K562 (cell line): ENCODE data around the gene UBXN2A. TPM values are rescaled to one million over a fixed set of nuclear protein-coding genes. Genes with fewer than 3 reads are reported as not detected.
A peak's percentile ranks its signal among the peaks of the same experiment; 100 is the strongest.

Source experiments
- ASH1L ChIP-seq: fragments of 450-650 bp; IDR thresholded peaks from 2 replicates; pipeline ENCODE4 v1.6.1; 2018; ENCODE audit warnings: borderline replicate concordance, mild to moderate bottlenecking, low read depth; ENCODE audit not compliant: partially characterized antibody
- CBX1 ChIP-seq: sonication (generic); IDR thresholded peaks from 2 replicates; pipeline ENCODE4 v1.6.1; 2016; ENCODE audit warnings: antibody characterized with exemption, low read depth, mild to moderate bottlenecking
- CREM ChIP-seq: IDR thresholded peaks from 2 replicates; pipeline ENCODE4 v1.6.1; 2014; ENCODE audit warnings: antibody characterized with exemption, low read depth
- FOXA1 ChIP-seq: fragments of 450-650 bp; IDR thresholded peaks from 2 replicates; pipeline ENCODE4 v1.6.1; 2016; ENCODE audit warnings: mild to moderate bottlenecking, borderline replicate concordance
- HNRNPLL ChIP-seq: fragments of 200-400 bp; formaldehyde crosslinking; IDR thresholded peaks from 2 replicates; pipeline ENCODE4 v1.6.1; 2017; ENCODE audit warnings: low read length, low read depth, mild to moderate bottlenecking; ENCODE audit not compliant: poor library complexity, severe bottlenecking
- JUND ChIP-seq, 2 experiments: IDR thresholded peaks; 2 replicates in 1 of 2; 3 replicates in 1 of 2; pipeline ENCODE4 v1.6.1; 2011; ENCODE audit warnings: borderline replicate concordance in 2 of 2, low read depth in 2 of 2, low read length in 2 of 2, improper control_type of control experiment in 1 of 2, missing biosample characterization in 1 of 2, missing genetic modification characterization in 1 of 2, missing genetic modification reagents in 1 of 2
- KLF13 ChIP-seq: fragments of 450-650 bp; IDR thresholded peaks from 2 replicates; pipeline ENCODE4 v1.6.1; 2016; ENCODE audit warnings: missing genetic modification characterization, low read depth, mild to moderate bottlenecking, missing compliant biosample characterization, moderate library complexity, borderline replicate concordance
- NR1H2 ChIP-seq: sonication (generic); formaldehyde crosslinking; IDR thresholded peaks from 2 replicates; pipeline ENCODE4 v1.4.0; 2020; ENCODE audit warnings: mild to moderate bottlenecking, missing genetic modification reagents
- RBM22 ChIP-seq: fragments of 200-400 bp; formaldehyde crosslinking; IDR thresholded peaks from 2 replicates; pipeline ENCODE4 v1.6.1; 2018; ENCODE audit warnings: low read length, low read depth; ENCODE audit not compliant: poor library complexity, severe bottlenecking
- RFX1 ChIP-seq: fragments of 450-650 bp; IDR thresholded peaks from 2 replicates; pipeline ENCODE4 v1.6.1; 2016; ENCODE audit warnings: mild to moderate bottlenecking, moderate library complexity
- RFX7 ChIP-seq: fragments of 250-450 bp; sonication (Bioruptor Pico); IDR thresholded peaks from 2 replicates; pipeline ENCODE4 v1.5.1; 2021; ENCODE audit warnings: mild to moderate bottlenecking
- SUPT5H ChIP-seq: fragments of 450-650 bp; IDR thresholded peaks from 2 replicates; pipeline ENCODE4 v1.6.1; 2016
- ZHX1 ChIP-seq: fragments of 150-350 bp; conservative IDR thresholded peaks from 2 replicates; pipeline ENCODE4 v1.6.1; 2014; ENCODE audit warnings: low read length
- ZNF57 ChIP-seq: fragments of 450-650 bp; formaldehyde crosslinking; IDR thresholded peaks from 2 replicates; pipeline ENCODE4 v1.4.0; 2020; ENCODE audit warnings: mild to moderate bottlenecking, moderate library complexity
- ZNF699 ChIP-seq: fragments of 250-450 bp; sonication (Bioruptor Pico); IDR thresholded peaks from 2 replicates; pipeline ENCODE4 v1.8.0; 2021; ENCODE audit warnings: mild to moderate bottlenecking, moderate library complexity; ENCODE audit not compliant: insufficient replicate concordance
- polyA plus RNA-seq, 8 experiments: library from polyadenylated mRNA; depleted of rRNA in 4 of 8; stranded (reverse) in 5 of 8; unstranded in 3 of 8; fragments of >200 nt; fragmentation: Nextera tagmentation in 2 of 8; fragmentation: Illumina TruSeq in 1 of 8; extraction: Ambion mirVana in 2 of 8; extraction: Trizol in 1 of 8; gene quantifications; 2 replicates each; pipeline versions ENCODE4 v1.2.1 to v1.2.3, GENCODE V29; 2011 to 2014; ENCODE audit warnings: inconsistent platforms in 1 of 8, missing spikeins in 1 of 8
- total RNA-seq, 7 experiments: library from RNA; depleted of rRNA in 6 of 7; stranded (reverse); fragments of >200 nt in 6 of 7; fragmentation: Illumina TruSeq in 2 of 7; extraction: Trizol in 2 of 7; gene quantifications; 2 replicates each; pipeline versions ENCODE4 v1.2.1 to v1.2.3, GENCODE V29; 2011 to 2021; ENCODE audit warnings: low replicate concordance in 1 of 7
- TF ChIP-seq, protein P1 (sequence below), 3 experiments: fragments of 200-800 bp in 1 of 3; sonication (Bioruptor generic) in 1 of 3; sonication (generic) in 1 of 3; formaldehyde crosslinking in 1 of 3; IDR thresholded peaks; 2 replicates each; pipeline versions ENCODE4 v1.6.1 to v1.8.0; 2016 to 2022; ENCODE audit warnings: mild to moderate bottlenecking in 2 of 3, missing compliant biosample characterization in 2 of 3, missing genetic modification characterization in 2 of 3, missing genetic modification reagents in 1 of 3
- TF ChIP-seq, protein P2 (sequence below): fragments of 450-650 bp; IDR thresholded peaks from 2 replicates; pipeline ENCODE4 v1.6.1; 2017; ENCODE audit warnings: mild to moderate bottlenecking, moderate library complexity
- TF ChIP-seq, protein P3 (sequence below): fragments of 450-650 bp; IDR thresholded peaks from 2 replicates; pipeline ENCODE4 v1.6.1; 2017; ENCODE audit warnings: antibody characterized with exemption

The UBXN2A gene
- total and polyA plus RNA-seq, 9 of the 15 experiments (the other 6 are each of a cell fraction or from before 2014, with no cell fraction given), result 3.4 to 25.6 (median 16.0) TPM

DNA sequence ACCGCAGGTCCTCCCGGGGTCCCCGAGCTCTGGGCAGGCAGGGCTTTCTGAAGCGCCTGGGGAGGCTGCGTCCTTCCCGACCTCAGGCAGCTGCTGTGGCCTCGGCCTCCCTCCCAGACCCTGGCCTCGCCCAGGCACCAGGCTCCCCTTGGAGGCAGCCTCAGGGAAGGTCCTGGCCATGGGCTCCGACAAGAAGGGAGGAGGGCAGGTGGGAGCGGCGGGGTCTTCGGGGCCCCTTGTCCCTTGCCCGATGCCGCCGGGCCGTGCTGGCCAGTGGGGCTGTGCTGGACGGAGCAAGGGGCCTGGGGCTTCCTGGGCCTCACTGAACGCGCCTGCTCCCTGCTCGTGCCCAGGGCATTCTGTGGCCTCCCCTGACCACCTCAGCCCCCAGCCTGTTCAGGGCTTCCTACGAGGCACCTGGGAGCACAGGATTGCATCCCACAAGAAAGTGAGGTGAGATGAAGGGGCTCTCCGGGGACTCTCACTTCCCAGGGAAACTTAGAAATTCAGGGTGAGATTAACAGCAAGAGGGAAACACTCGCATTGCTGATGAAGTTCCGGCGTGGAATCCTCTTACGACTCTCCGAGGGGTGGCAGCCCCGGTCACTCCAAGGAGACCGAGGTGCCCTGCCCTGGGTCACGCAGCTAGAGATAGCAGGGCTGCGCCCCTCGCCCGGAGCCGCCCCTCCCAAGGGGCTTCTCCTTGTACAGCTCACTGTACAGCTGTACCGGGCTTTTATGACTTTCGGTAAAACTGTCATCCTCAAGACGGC, 70.4 kb downstream of the UBXN2A start (continued):
- TF ChIP-seq, protein P1, sequence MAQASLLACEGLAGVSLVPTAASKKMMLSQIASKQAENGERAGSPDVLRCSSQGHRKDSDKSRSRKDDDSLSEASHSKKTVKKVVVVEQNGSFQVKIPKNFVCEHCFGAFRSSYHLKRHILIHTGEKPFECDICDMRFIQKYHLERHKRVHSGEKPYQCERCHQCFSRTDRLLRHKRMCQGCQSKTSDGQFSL (CRISPR knock-in tag; IDR thresholded peaks at IDR 0.05), result no peak
- TF ChIP-seq, protein P1 (tag; IDR thresholded peaks at IDR 0.05), result no peak
- TF ChIP-seq, protein P2, sequence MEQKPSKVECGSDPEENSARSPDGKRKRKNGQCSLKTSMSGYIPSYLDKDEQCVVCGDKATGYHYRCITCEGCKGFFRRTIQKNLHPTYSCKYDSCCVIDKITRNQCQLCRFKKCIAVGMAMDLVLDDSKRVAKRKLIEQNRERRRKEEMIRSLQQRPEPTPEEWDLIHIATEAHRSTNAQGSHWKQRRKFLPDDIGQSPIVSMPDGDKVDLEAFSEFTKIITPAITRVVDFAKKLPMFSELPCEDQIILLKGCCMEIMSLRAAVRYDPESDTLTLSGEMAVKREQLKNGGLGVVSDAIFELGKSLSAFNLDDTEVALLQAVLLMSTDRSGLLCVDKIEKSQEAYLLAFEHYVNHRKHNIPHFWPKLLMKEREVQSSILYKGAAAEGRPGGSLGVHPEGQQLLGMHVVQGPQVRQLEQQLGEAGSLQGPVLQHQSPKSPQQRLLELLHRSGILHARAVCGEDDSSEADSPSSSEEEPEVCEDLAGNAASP, result no peak
- TF ChIP-seq SUPT5H (no peak), RBM22 (peak; percentile 40), FOXA1 (no peak), JUND (IDR thresholded peaks at IDR 0.05; ENCODE audit: borderline replicate concordance, low read depth, low read length) (no peak), JUND (tag; IDR thresholded peaks at IDR 0.05; ENCODE audit: borderline replicate concordance, low read depth, low read length) (no peak), KLF13 (tag) (no peak), RFX1 (no peak), NR1H2 (CRISPR knock-in tag) (no peak), CBX1 (0 out of 2 replicates have a peak, but pooled peaks have one; percentile 1), ASH1L (no peak), ZHX1 (no peak), ZNF57 (CRISPR knock-in tag) (no peak), RFX7 (CRISPR knock-in tag) (no peak), ZNF699 (CRISPR knock-in tag) (no peak), HNRNPLL (no peak), CREM (no peak)
- TF ChIP-seq, protein P3, sequence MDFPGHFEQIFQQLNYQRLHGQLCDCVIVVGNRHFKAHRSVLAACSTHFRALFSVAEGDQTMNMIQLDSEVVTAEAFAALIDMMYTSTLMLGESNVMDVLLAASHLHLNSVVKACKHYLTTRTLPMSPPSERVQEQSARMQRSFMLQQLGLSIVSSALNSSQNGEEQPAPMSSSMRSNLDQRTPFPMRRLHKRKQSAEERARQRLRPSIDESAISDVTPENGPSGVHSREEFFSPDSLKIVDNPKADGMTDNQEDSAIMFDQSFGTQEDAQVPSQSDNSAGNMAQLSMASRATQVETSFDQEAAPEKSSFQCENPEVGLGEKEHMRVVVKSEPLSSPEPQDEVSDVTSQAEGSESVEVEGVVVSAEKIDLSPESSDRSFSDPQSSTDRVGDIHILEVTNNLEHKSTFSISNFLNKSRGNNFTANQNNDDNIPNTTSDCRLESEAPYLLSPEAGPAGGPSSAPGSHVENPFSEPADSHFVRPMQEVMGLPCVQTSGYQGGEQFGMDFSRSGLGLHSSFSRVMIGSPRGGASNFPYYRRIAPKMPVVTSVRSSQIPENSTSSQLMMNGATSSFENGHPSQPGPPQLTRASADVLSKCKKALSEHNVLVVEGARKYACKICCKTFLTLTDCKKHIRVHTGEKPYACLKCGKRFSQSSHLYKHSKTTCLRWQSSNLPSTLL, result no peak
